ENCODE measurements around the gene FOXP1. TPM values are rescaled to one million over a fixed set of nuclear protein-coding genes. Genes with fewer than 3 reads are reported as not detected.

The FOXP1 gene
- total and polyA plus RNA-seq, 2 of the 8 experiments (the other 6 are each of a cell fraction or from before 2014, with no cell fraction given), result 13.9 to 25.4 TPM

DNA sequence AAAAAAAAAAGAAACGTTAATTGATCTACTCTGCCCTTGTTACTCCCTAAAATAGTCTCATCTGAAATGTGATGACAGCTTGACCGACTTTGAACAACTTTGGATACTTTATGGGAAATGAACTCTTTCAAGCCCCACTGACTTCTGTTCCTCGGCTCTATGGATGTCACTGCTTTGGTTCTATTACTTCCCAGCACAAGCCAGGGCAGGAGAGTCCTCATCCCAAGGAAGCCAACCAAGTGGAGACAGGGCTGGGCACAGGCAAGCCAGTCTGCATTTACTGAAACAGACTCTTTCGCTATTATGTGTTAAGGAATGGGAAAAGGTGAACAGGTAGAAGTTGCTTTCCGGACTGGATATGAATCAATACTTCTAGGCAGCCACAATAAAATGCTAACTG lies 444.0 kb downstream of the FOXP1 start:
- no peaks in the 10 kb centered on the region for H3K23me2 ChIP-seq (ENCODE audit: low read depth, low read length)
- H3K4ac ChIP-seq (replicated peaks; ENCODE audit: insufficient read length, low read depth, low read length), result no peak overlapping the region
- no peak overlapping the region for H4K8ac ChIP-seq (ENCODE audit: extremely low read depth, insufficient read depth, low read length)
- no peak overlapping the region for H3K4me2 ChIP-seq (ENCODE audit: insufficient read depth in 1 of 2, low read depth in 2 of 2, low read length in 2 of 2)
- no peak overlapping the region for H3K23ac ChIP-seq (ENCODE audit: insufficient read length)
- no peak overlapping the region for H2BK120ac ChIP-seq (replicated peaks; ENCODE audit: low read depth, low read length)
- H3K4me1 ChIP-seq (replicated peaks in 1 of 4; ENCODE audit: control insufficient read depth in 3 of 4, insufficient read depth in 4 of 4, low read length in 3 of 4), result peaks cover 0 to 10% (median 6%) of the 10 kb centered on the region in 4 experiments; a peak in 6 of 7 replicates
- H2BK12ac ChIP-seq (ENCODE audit: low read depth, low read length), result no peak overlapping the region
- no peak overlapping the region for H2AFZ ChIP-seq (ENCODE audit: low read length)
- TF ChIP-seq, protein P1, sequence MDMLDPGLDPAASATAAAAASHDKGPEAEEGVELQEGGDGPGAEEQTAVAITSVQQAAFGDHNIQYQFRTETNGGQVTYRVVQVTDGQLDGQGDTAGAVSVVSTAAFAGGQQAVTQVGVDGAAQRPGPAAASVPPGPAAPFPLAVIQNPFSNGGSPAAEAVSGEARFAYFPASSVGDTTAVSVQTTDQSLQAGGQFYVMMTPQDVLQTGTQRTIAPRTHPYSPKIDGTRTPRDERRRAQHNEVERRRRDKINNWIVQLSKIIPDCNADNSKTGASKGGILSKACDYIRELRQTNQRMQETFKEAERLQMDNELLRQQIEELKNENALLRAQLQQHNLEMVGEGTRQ (IDR thresholded peaks at IDR 0.05; ENCODE audit: low read length), result no peak
- TF ChIP-seq HDAC2 (IDR thresholded peaks at IDR 0.05; ENCODE audit: borderline replicate concordance in 1 of 2, low read depth in 2 of 2, low read length in 2 of 2), result no peak
- TF ChIP-seq RBBP5 (IDR thresholded peaks at IDR 0.05; ENCODE audit: borderline replicate concordance, low read depth, low read length), result no peak
- TF ChIP-seq CBX8 (IDR thresholded peaks at IDR 0.05; ENCODE audit: borderline replicate concordance, low read depth, low read length), result no peak
- TF ChIP-seq JUN (IDR thresholded peaks at IDR 0.05; ENCODE audit: low read depth, low read length), result no peak
- TF ChIP-seq BCL11A (IDR thresholded peaks at IDR 0.05; ENCODE audit: low read depth in 2 of 2, low read length in 2 of 2), result no peak
- TF ChIP-seq SP1 (IDR thresholded peaks at IDR 0.05; ENCODE audit: low read depth, low read length), result no peak
- TF ChIP-seq EGR1 (IDR thresholded peaks at IDR 0.05; ENCODE audit: borderline replicate concordance, low read depth, low read length), result no peak
- TF ChIP-seq JUND (IDR thresholded peaks at IDR 0.05; ENCODE audit: low read length), result no peak
- no peak overlapping the region for H4K91ac ChIP-seq (replicated peaks; ENCODE audit: insufficient read length, low read length)
- no peak overlapping the region for H3K56ac ChIP-seq (replicated peaks; ENCODE audit: insufficient read length, low read depth, low read length)
- H3K79me2 ChIP-seq (ENCODE audit: control insufficient read depth in 1 of 2, insufficient read depth in 2 of 2, low read length in 2 of 2), result no peaks in the 10 kb centered on the region
- peaks cover 3% of the 10 kb centered on the region for H3K79me1 ChIP-seq (ENCODE audit: low read depth, low read length)
- no peak overlapping the region for H3K4me3 ChIP-seq (ENCODE audit: extremely low read depth in 1 of 4, insufficient read depth in 2 of 4, low read depth in 3 of 4, low read length in 4 of 4)
- H3K14ac ChIP-seq (ENCODE audit: insufficient read length), result no peak overlapping the region
- peaks cover 0 to 1% (median 0%) of the 10 kb centered on the region in 4 experiments; a peak in 1 of 7 replicates for H3K27me3 ChIP-seq (replicated peaks in 1 of 4; ENCODE audit: control insufficient read depth in 3 of 4, extremely low read depth in 1 of 4, insufficient read depth in 3 of 4, low read length in 3 of 4)
- POLR2A ChIA-PET (ENCODE audit: partially characterized antibody), result no interaction called here
- H3K9ac ChIP-seq (replicated peaks in 1 of 4; ENCODE audit: extremely low read depth in 1 of 4, low read depth in 3 of 4, low read length in 3 of 4), result no peak overlapping the region
- no peaks in the 10 kb centered on the region for H3K9me3 ChIP-seq (ENCODE audit: insufficient read depth in 2 of 2, low read depth in 1 of 2, low read length in 1 of 2)
- CTCF ChIA-PET (ENCODE audit: partially characterized antibody), result interaction anchor here (1.2 kb wide), 1 partner anchor 600 kb away, joined by 3 read pairs; no protein-coding TSS in a partner anchor
- no peak overlapping the region for H3K18ac ChIP-seq (ENCODE audit: extremely low read depth, low read length)
- no peak for FAIRE-seq
- H4K20me1 ChIP-seq (replicated peaks in 1 of 2; ENCODE audit: control insufficient read depth in 1 of 2, insufficient read depth in 2 of 2, low read length in 2 of 2), result no peaks in the 10 kb centered on the region
- no peak overlapping the region for H2BK20ac ChIP-seq (ENCODE audit: low read length)
- no peak overlapping the region for H2BK15ac ChIP-seq (ENCODE audit: low read length)
- no peaks in the 10 kb centered on the region for H3K36me3 ChIP-seq (ENCODE audit: control insufficient read depth in 2 of 4, insufficient read depth in 4 of 4, low read length in 3 of 4)
- no peak for DNase-seq (ENCODE audit: low read depth in 1 of 2, low spot score in 2 of 2)
- H3K27ac ChIP-seq (ENCODE audit: low read depth, low read length), result no peak overlapping the region
- no peak overlapping the region for H4K5ac ChIP-seq (ENCODE audit: insufficient read length, low read depth, low read length)
- no peak overlapping the region for H2BK5ac ChIP-seq (ENCODE audit: low read depth, low read length)
- WGBS, 2 experiments (ENCODE audit: extremely low coverage in 1 of 2, insufficient coverage in 1 of 2, insufficient read length in 1 of 2, insufficient replicate concordance in 2 of 2, low coverage in 1 of 2, low lambda C conversion rate in 2 of 2, missing lambda C conversion rate in 1 of 2), result 87% methylated on average over 5 of the region's 5 CpGs; no CpG with 5 or more reads in 1 of the 2 experiments
- no peak overlapping the region for H2AK5ac ChIP-seq (ENCODE audit: low read depth, low read length)

All from H1 (cell line).